Tibial nerve (tissue), 4 donors: ENCODE data around the gene PLCB1.

Source experiments
- CTCF ChIP-seq, 5 experiments: fragments of 200-600 bp in 3 of 5; fragments of 450-650 bp in 2 of 5; sonication (generic) in 3 of 5; IDR thresholded peaks; one replicate each; pipeline ENCODE4 v1.5.1; 2016 to 2019; ENCODE audit warnings: antibody characterized with exemption in 5 of 5, mild to moderate bottlenecking in 3 of 5, moderate library complexity in 2 of 5
- EP300 ChIP-seq, 2 donors: sonication (generic); formaldehyde crosslinking; IDR thresholded peaks; one replicate each; pipeline ENCODE4 v1.6.1; 2017; ENCODE audit warnings: antibody characterized with exemption in 2 of 2, mild to moderate bottlenecking in 1 of 2
- POLR2A ChIP-seq, 2 donors: fragments of 450-650 bp; IDR thresholded peaks; one replicate each; pipeline ENCODE4 v1.6.1; 2017; ENCODE audit warnings: antibody characterized with exemption in 2 of 2, mild to moderate bottlenecking in 2 of 2, moderate library complexity in 2 of 2

- TF ChIP-seq POLR2A (IDR thresholded peaks at IDR 0.05) (no peak), CTCF (IDR thresholded peaks at IDR 0.05) (no peak), EP300 (IDR thresholded peaks at IDR 0.05) (no peak)
These were observed 229.7 kb downstream of the PLCB1 start for GRCh38 chr20:8361779-8362178.
